GM21825 (cell line): Measurements from ENCODE around the gene SMG1.

Experiments used
- ATAC-seq: cut with Tn5 transposase; IDR thresholded peaks from one replicate; pipeline ENCODE4 v1.9.1; 2021; ENCODE audit warnings: mild to moderate bottlenecking, moderate library complexity; ENCODE audit not compliant: unreplicated experiment

The SMG1 gene

DNA sequence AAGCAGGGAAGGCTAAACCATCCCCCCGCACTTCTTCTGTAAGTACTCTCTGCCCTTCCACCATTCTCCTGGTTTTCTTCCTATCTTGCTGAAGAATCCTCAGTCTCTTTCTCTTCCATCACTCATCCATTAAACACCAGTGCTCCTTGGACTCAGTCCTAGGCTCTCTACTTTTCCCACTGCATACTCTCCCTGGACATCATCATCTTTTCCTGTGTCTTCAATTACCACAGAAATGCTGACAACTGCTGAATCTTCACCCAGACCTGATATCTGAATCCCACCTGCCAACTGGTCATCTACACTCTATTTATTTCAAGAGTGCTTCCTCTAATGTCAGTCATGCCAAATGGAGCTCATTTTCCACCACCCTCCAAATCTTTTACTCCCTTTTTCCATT lies 71.0 kb downstream of the SMG1 start:
- no peak for ATAC-seq

DNA sequence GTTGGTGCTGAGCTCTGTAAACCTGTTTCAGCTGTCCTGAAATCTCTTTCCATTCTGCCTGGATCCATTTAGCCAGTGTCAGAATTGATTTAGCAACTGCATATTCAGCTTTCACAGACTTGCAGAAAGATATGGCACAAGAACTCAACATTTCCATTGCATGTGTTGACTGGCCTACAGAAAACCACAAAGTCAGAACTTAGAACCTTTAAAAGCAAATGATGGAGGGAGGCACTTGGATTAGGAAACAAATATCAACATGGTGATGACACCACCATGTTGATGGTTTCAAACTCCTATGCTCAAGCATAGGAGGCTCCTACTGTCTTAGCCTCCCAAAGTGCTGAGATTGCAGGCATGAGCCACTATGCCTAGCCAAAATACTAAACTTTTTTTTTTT lies 72.5 kb downstream of the SMG1 start:
- no peak for ATAC-seq

DNA sequence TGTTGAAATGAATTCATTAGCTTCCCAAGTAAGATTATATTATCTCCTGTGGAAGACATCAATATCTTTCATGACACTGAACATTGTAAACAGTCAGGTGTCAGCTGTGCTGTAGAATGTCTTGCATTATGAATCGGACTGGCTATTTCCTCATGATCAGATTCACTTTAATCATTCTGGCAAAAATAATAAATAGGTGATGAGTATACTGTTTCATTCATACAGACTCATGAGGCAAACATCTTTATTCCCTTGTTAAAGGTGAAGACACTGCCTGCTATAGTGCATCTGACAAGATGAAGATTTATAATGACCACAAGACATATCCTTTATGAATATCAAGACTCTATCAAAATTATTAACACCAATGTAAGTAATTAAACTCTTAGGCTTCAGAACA lies 73.6 kb downstream of the SMG1 start:
- no peak for ATAC-seq

- ATAC-seq: no peak
Observed at GRCh38 chr16:18846416-18846815, 79.8 kb downstream of the SMG1 start.

DNA sequence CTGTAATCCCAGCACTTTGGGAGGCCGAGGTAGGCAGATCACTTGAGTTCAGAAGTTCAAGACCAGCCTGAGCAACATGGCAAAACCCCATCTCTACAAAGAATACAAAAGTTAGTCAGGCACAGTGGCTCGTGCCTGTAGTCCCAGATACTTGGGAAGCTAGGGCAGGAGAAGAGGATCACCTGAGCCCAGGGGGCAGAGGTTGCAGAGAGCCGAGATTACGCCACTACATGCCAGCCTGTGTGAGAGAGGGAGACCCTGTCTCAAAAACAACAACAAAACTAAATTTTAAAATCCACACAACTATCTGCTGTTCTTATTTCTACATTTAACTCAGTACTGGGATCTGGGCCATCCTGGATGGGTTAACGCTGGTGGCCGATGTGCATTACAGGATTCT lies 83.6 kb downstream of the SMG1 start:
- no peak for ATAC-seq

GRCh38 chr16:18841833-18842525 lies 84.2 kb downstream of the SMG1 start:
- ATAC-seq: no peak

DNA sequence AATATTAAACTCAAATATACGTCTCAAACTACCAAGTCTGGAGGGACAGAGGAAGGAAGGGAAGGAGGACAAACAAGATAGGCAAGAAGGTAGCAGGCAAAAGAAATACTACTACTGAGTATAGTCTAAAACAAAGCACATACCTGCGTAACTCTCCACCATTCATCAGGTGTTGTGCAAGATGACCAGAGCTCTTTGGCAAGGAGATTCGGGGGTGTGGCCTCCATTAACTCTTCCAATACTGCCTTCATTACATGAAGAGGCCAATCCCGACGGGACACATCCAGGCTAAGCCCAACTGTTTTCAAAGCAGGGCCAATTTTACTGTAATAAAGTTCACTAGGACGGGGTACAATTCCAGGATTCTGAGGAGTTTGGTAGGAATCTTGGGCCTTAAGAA lies 86.7 kb downstream of the SMG1 start:
- no peak for ATAC-seq

GRCh38 chr16:18836702-18837101 lies 89.5 kb downstream of the SMG1 start:
- no peak for ATAC-seq

- no peak for ATAC-seq
Observed at GRCh38 chr16:18834864-18835263, 91.3 kb downstream of the SMG1 start.

- no peak for ATAC-seq
Observed at GRCh38 chr16:18833707-18834505, 92.3 kb downstream of the SMG1 start.

DNA sequence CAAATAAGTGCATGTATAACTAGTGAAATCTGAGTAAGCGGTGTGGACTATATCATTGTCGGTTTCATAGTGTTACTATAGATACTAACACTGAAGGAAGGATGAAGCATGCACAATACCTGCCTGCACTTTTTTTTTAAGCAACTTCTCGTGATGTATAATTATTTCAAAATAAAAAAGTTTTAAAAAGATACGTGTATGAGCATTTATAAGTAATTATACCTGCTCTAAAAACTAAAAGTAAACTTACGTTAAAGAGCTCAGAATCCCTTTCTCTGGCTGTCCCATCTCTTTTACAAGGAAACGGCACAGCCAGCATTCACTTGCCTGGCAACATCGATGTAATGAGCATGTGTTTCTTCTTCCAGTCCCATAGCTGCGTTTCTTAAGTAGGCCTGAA lies 93.6 kb downstream of the SMG1 start:
- ATAC-seq: no peak

DNA sequence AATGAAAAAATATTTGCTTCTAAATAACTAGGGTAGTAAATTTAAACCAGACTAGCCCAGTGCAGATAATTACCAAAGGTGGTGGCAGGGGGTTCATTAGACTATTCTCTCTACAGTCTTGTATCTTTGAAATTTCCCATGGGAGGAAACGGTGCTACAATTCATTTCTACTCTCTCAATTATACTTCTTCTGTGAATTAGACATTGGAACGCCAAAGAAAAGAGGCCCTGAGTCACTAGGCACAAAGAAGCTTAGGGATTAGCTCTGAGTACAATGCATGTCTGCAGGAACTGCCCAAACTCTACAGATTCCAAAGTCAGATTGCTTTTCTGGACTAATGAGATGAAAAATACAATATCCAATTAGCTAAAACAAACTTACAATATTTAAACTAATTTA lies 94.2 kb downstream of the SMG1 start:
- ATAC-seq: no peak

DNA sequence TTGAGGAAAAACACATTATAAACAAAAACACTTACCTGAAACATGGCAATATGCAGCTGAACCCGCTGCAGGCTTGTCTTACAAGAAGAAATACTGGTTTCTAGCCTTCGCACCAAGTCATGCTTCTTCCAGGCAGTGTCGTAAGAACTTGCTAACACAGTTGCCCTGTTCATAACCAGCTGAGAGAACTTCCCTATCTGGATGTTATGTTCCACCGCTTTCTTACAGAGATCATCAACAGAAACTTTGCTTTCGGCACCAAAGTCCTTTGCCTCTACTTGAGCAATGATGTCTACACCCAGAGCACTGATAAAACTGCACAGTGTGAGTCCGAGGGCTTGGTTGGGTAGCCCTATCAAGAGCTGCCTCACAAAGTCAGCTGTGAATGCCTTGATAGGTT lies 97.0 kb downstream of the SMG1 start:
- no peak for ATAC-seq

DNA sequence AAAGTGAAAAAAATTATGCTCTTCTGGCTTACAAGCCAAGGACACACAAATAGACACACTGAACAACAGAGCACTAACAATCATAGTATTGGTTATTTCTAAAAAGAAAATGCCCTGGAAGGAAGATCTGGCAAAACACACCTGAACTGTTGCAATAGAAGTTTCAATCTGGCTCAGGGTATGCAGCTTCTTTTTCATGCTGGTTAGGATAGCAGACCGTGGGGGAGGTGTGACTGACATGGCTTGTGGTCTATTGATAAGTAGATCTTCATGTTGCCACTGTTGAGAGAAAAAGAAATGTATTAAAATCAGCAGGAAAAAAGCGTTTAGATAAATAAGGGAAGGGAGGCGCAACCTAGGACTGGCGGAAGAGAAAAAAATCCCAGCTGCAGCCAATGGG lies 98.3 kb downstream of the SMG1 start:
- no peak for ATAC-seq

GRCh38 chr16:18816286-18816685 lies 109.9 kb downstream of the SMG1 start:
- no peak for ATAC-seq

DNA sequence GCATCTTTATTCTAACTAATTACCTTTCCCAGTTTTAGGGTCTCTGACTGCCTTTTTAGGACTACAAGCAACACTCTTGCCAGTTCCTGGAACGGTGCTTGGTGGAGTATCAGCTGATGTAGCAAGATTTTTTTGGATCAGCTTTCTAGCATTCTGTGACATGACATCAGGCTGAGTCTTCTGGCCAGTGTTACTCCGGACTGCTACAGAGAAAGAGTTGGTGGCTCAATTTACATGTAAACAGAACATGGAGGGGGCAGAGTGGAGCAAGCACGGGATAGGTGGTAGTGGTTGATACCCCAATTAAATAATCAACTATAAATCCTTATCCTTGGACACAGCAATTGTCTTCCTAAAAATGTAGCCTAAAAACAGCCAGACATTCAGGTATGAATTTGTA lies 114.3 kb downstream of the SMG1 start:
- no peak for ATAC-seq

GRCh38 chr16:18809165-18809564 lies 117.0 kb downstream of the SMG1 start:
- no peak for ATAC-seq

- ATAC-seq: no peak
Observed at GRCh38 chr16:18805257-18805773, 120.9 kb downstream of the SMG1 start.

DNA sequence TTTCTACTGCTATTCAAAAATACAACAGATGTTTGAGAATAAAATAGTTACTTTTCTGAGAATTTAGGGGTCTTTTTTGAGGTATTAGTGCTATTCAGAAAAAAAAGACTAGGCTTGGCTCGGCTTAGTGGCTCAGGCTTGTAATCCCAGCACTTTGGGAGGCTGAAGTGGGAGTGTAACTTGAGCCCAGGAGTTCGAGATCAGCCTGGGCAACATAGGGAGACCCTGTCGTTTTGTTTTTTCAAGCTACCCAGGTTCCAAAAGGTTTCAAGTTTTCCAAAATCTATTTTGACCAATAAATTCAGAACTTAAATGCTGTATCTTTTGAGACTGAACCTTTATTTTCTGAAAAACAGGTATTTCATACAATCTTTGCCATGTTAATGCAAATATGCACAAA lies 121.7 kb downstream of the SMG1 start:
- no peak for ATAC-seq

GRCh38 chr16:18803569-18804462 lies 122.4 kb downstream of the SMG1 start:
- no peak for ATAC-seq

- ATAC-seq: no peak
Observed at GRCh38 chr16:18802767-18803343, 123.4 kb downstream of the SMG1 start.
